ENCODE data around the gene UBE2E1. TPM values are rescaled to one million over a fixed set of nuclear protein-coding genes. Genes with fewer than 3 reads are reported as not detected.

Gene UBE2E1
- total RNA-seq, 1 donor from 2014 or later = 103 TPM

- H3K36me3 Mint-ChIP-seq (ENCODE audit: low read depth) = peaks cover 4% of the 10 kb centered on the region
- no peak for DNase-seq (ENCODE audit: low spot score)
- peaks cover 57% of the 10 kb centered on the region for H3K4me1 Mint-ChIP-seq (ENCODE audit: low read depth)
- no peak for TF ChIP-seq CTCF (IDR thresholded peaks at IDR 0.05)
- no peaks in the 10 kb centered on the region for H3K9me3 Mint-ChIP-seq (ENCODE audit: low read depth)
- no peaks in the 10 kb centered on the region for H3K27me3 Mint-ChIP-seq (ENCODE audit: low read depth)
- peak overlapping the region; percentile 94 for H3K4me3 Mint-ChIP-seq (ENCODE audit: unreplicated experiment)
- peak overlapping the region; percentile 89 for H3K27ac Mint-ChIP-seq (ENCODE audit: unreplicated experiment)
Observed at GRCh38 chr3:23807424-23808015, 1.8 kb downstream of the UBE2E1 start.

- H3K9me3 Mint-ChIP-seq (ENCODE audit: low read depth) = no peaks in the 10 kb centered on the region
- no peak overlapping the region for H3K4me3 Mint-ChIP-seq (ENCODE audit: unreplicated experiment)
- TF ChIP-seq CTCF (IDR thresholded peaks at IDR 0.05) = no peak
- DNase-seq (ENCODE audit: low spot score) = no peak
- peaks cover 7% of the 10 kb centered on the region for H3K36me3 Mint-ChIP-seq (ENCODE audit: low read depth)
- H3K4me1 Mint-ChIP-seq (ENCODE audit: low read depth) = peaks cover 60% of the 10 kb centered on the region
- peak overlapping the region; percentile 38 for H3K27ac Mint-ChIP-seq (ENCODE audit: unreplicated experiment)
- no peaks in the 10 kb centered on the region for H3K27me3 Mint-ChIP-seq (ENCODE audit: low read depth)
Observed at GRCh38 chr3:23808525-23808924, 2.8 kb downstream of the UBE2E1 start.

GRCh38 chr3:23809294-23809693, 3.5 kb downstream of the UBE2E1 start:
- Mint-ChIP-seq H3K4me3 (ENCODE audit: unreplicated experiment) (peak overlapping the region; percentile 8), H3K27me3 (ENCODE audit: low read depth) (no peaks in the 10 kb centered on the region), H3K27ac (ENCODE audit: unreplicated experiment) (no peak overlapping the region), H3K36me3 (ENCODE audit: low read depth) (peaks cover 7% of the 10 kb centered on the region), H3K9me3 (ENCODE audit: low read depth) (no peaks in the 10 kb centered on the region), H3K4me1 (ENCODE audit: low read depth) (peaks cover 60% of the 10 kb centered on the region)
- no peak for DNase-seq (ENCODE audit: low spot score)
- TF ChIP-seq CTCF (IDR thresholded peaks at IDR 0.05) = no peak

- H3K27me3 Mint-ChIP-seq (ENCODE audit: low read depth) = no peaks in the 10 kb centered on the region
- DNase-seq (ENCODE audit: low spot score) = no peak
- H3K9me3 Mint-ChIP-seq (ENCODE audit: low read depth) = no peaks in the 10 kb centered on the region
- H3K4me3 Mint-ChIP-seq (ENCODE audit: unreplicated experiment) = peak overlapping the region; percentile 85
- H3K27ac Mint-ChIP-seq (ENCODE audit: unreplicated experiment) = peak overlapping the region; percentile 86
- TF ChIP-seq CTCF (IDR thresholded peaks at IDR 0.05) = no peak
- peaks cover 7% of the 10 kb centered on the region for H3K36me3 Mint-ChIP-seq (ENCODE audit: low read depth)
- H3K4me1 Mint-ChIP-seq (ENCODE audit: low read depth) = peaks cover 60% of the 10 kb centered on the region
Observed at GRCh38 chr3:23809840-23810342, 4.1 kb downstream of the UBE2E1 start.

- Mint-ChIP-seq H3K4me1 (ENCODE audit: low read depth) (peaks cover 56% of the 10 kb centered on the region), H3K9me3 (ENCODE audit: low read depth) (no peaks in the 10 kb centered on the region)
Observed at GRCh38 chr3:23810343-23811184, 4.8 kb downstream of the UBE2E1 start.

More at GRCh38 chr3:23810343-23811184, 4.8 kb downstream of the UBE2E1 start:
- Mint-ChIP-seq H3K36me3 (ENCODE audit: low read depth) (peaks cover 7% of the 10 kb centered on the region), H3K27me3 (ENCODE audit: low read depth) (no peaks in the 10 kb centered on the region), H3K4me3 (ENCODE audit: unreplicated experiment) (peak overlapping the region; percentile 87), H3K27ac (ENCODE audit: unreplicated experiment) (peak overlapping the region; percentile 91)
- peak; percentile 92 for DNase-seq (ENCODE audit: low spot score)
- TF ChIP-seq CTCF (IDR thresholded peaks at IDR 0.05) = peak; percentile 63

Measured in chondrocyte (in vitro differentiated cells).